ENCODE measurements around the gene DSC3.
"Not testable (repeated sequence)": the region's sequence is repeated elsewhere in the genome, so short reads cannot be mapped to it uniquely, and the experiment has no call there.

The DSC3 gene

DNA sequence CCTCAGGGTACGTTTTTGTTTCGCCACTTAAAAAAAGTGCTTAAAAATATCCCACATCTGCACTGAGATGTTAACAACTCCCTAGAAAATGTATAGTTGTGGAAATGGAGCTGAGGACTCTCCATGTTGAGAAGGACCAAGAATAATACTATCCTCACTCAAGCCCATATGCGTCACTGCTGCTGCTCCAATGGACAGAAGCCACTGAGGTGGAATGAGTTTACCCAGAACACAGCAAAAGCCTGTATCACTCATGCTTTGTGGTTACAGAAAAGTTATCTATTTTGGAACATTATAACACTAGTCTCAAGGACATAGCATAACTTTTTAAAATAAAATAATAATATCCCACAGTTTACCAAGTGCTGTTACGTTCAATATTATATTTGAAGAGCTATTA is 31.9 kb downstream of the DSC3 start:
- Mint-ChIP-seq H3K27me3 (no peaks in the 10 kb centered on the region), H3K36me3 (no peaks in the 10 kb centered on the region), H3K27ac (no peak overlapping the region), H3K9me3 (no peaks in the 10 kb centered on the region), H3K4me1 (no peaks in the 10 kb centered on the region), H3K4me3 (no peak overlapping the region)
- ATAC-seq, result no peak

GRCh38 chr18:30999887-31000628 is 42.5 kb downstream of the DSC3 start:
- Mint-ChIP-seq H3K4me3 (no peak overlapping the region), H3K9me3 (peaks cover 1% of the 10 kb centered on the region), H3K27ac (no peak overlapping the region), H3K36me3 (no peaks in the 10 kb centered on the region), H3K27me3 (no peaks in the 10 kb centered on the region), H3K4me1 (no peaks in the 10 kb centered on the region)
- no peak for ATAC-seq

- Mint-ChIP-seq H3K36me3 (no peaks in the 10 kb centered on the region), H3K4me1 (no peaks in the 10 kb centered on the region), H3K27me3 (no peaks in the 10 kb centered on the region), H3K27ac (no peak overlapping the region), H3K4me3 (no peak overlapping the region), H3K9me3 (peaks cover 3% of the 10 kb centered on the region)
- ATAC-seq, result no peak
Observed at GRCh38 chr18:30999186-30999585, 43.4 kb downstream of the DSC3 start.

- H3K4me1 Mint-ChIP-seq, result no peaks in the 10 kb centered on the region
- no peaks in the 10 kb centered on the region for H3K36me3 Mint-ChIP-seq
- peaks cover 3% of the 10 kb centered on the region for H3K9me3 Mint-ChIP-seq
- H3K27ac Mint-ChIP-seq, result no peak overlapping the region
- ATAC-seq, result no peak
- no peaks in the 10 kb centered on the region for H3K27me3 Mint-ChIP-seq
- no peak overlapping the region for H3K4me3 Mint-ChIP-seq
Observed at GRCh38 chr18:30997223-30997622, 45.3 kb downstream of the DSC3 start.

GRCh38 chr18:30992231-30992630 is 50.3 kb downstream of the DSC3 start:
- Mint-ChIP-seq H3K4me3 (no peak overlapping the region), H3K27me3 (no peaks in the 10 kb centered on the region), H3K9me3 (peaks cover 5% of the 10 kb centered on the region), H3K36me3 (no peaks in the 10 kb centered on the region), H3K4me1 (no peaks in the 10 kb centered on the region), H3K27ac (no peak overlapping the region)
- ATAC-seq, result no peak

GRCh38 chr18:30991397-30991796 is 51.1 kb downstream of the DSC3 start:
- H3K27ac Mint-ChIP-seq, result no peak overlapping the region
- no peaks in the 10 kb centered on the region for H3K4me1 Mint-ChIP-seq
- no peaks in the 10 kb centered on the region for H3K36me3 Mint-ChIP-seq
- H3K9me3 Mint-ChIP-seq, result peaks cover 5% of the 10 kb centered on the region
- no peak for ATAC-seq
- H3K4me3 Mint-ChIP-seq, result no peak overlapping the region
- H3K27me3 Mint-ChIP-seq, result no peaks in the 10 kb centered on the region

DNA sequence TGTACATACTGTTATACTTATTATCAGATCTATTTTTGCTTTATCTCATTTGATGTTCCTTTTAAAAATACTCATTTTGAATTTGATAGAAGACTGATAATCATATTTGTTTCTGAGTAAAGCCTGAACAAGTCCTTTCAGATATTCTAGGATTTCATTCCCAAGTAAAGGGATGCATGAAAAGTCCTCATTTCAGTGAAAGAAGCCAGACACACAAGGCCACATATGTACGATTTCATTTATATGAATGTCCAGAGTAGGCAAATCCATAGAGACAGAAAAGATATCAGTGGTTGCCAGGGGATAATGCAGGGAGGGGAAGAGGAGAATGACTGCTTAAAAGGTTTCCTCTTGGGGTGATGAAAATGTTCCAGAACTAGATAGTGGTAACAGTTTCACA is 53.4 kb downstream of the DSC3 start:
- ATAC-seq, result no peak
- no peak overlapping the region for H3K27ac Mint-ChIP-seq
- H3K4me1 Mint-ChIP-seq, result no peaks in the 10 kb centered on the region
- peaks cover 10% of the 10 kb centered on the region for H3K9me3 Mint-ChIP-seq
- H3K36me3 Mint-ChIP-seq, result no peaks in the 10 kb centered on the region
- no peak overlapping the region for H3K4me3 Mint-ChIP-seq
- H3K27me3 Mint-ChIP-seq, result no peaks in the 10 kb centered on the region

DNA sequence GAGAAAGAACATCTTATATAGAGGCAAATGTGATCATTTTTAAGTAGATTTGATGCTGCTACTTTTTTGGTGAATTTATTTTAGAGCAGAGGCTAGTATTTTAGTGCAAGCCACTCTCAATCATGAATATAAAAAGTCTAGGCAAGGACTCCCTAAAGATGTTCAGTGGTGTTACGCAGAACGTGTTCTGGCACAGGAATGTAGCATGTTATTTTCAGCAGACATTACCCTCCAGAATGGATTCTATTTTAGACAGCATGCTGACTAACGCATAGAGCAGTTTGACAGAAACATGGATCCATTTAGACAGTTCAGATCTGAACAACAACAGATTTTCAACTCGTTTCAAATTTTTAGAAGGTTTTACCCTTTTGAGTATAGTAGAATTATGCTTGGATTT is 54.1 kb downstream of the DSC3 start:
- Mint-ChIP-seq H3K27me3 (no peaks in the 10 kb centered on the region), H3K9me3 (peaks cover 10% of the 10 kb centered on the region), H3K4me1 (no peaks in the 10 kb centered on the region), H3K27ac (no peak overlapping the region), H3K4me3 (no peak overlapping the region), H3K36me3 (no peaks in the 10 kb centered on the region)
- no peak for ATAC-seq

GRCh38 chr18:30987467-30988241 is 54.9 kb downstream of the DSC3 start:
- Mint-ChIP-seq H3K36me3 (no peaks in the 10 kb centered on the region), H3K9me3 (peaks cover 10% of the 10 kb centered on the region), H3K27me3 (no peaks in the 10 kb centered on the region), H3K4me1 (no peaks in the 10 kb centered on the region), H3K4me3 (no peak overlapping the region), H3K27ac (no peak overlapping the region)
- no peak for ATAC-seq

GRCh38 chr18:30985753-30986152 is 56.8 kb downstream of the DSC3 start:
- no peak overlapping the region for H3K4me3 Mint-ChIP-seq
- ATAC-seq, result peak; percentile 34
- no peaks in the 10 kb centered on the region for H3K4me1 Mint-ChIP-seq
- H3K27ac Mint-ChIP-seq, result no peak overlapping the region
- no peaks in the 10 kb centered on the region for H3K27me3 Mint-ChIP-seq
- H3K36me3 Mint-ChIP-seq, result no peaks in the 10 kb centered on the region
- H3K9me3 Mint-ChIP-seq, result peaks cover 10% of the 10 kb centered on the region

- Mint-ChIP-seq H3K9me3 (peaks cover 8% of the 10 kb centered on the region), H3K27ac (no peak overlapping the region), H3K27me3 (no peaks in the 10 kb centered on the region), H3K4me3 (no peak overlapping the region), H3K36me3 (no peaks in the 10 kb centered on the region), H3K4me1 (no peaks in the 10 kb centered on the region)
- no peak for ATAC-seq
Observed at GRCh38 chr18:30982285-30982992, 60.1 kb downstream of the DSC3 start.

DNA sequence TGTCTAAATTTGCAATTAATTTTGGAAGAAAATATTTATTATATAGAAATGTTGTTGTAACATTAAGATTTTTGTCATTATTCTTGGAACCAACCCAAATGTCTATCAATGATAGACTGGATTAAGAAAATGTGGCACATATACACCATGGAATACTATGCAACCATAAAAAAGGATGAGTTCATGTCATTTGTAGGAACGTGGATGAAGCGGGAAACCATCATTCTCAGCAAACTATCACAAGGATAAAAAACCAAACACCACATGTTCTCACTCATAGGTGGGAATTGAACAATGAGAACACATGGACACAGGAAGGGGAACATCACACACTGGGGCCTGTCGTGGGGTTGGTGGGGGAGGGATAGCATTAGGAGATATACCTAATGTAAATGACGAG is 64.5 kb downstream of the DSC3 start:
- not testable (repeated sequence) for H3K36me3 Mint-ChIP-seq, H3K4me1 Mint-ChIP-seq, H3K27me3 Mint-ChIP-seq

DNA sequence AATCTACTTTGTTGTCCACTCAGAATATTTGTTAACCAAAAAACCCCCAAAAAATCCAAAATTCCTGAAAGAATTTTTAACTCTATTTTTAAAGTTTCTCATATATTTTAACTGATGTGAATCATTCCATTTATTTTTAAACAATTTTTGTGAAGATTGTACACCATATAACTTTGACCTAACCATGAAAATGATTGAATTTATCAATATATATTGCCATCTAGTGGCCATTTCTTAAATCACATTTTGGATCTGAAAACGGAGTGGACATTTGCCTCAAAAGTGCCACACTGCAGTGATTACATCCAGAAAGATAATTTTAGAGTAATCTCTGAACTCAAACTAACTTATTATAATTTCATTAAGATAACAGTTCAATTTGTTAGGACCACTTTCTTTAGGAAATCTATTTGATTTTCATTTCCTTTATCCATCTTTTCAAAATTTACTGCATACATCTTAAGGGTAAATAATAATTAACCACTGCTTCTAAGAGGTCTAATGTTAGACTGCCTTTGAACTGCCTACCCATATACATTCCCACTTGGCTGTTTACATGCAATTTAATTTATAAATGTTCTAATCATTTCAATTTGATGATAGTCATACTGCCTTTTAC is 71.1 kb downstream of the DSC3 start:
- no peaks in the 10 kb centered on the region for H3K36me3 Mint-ChIP-seq
- H3K9me3 Mint-ChIP-seq, result no peaks in the 10 kb centered on the region
- no peaks in the 10 kb centered on the region for H3K4me1 Mint-ChIP-seq
- H3K4me3 Mint-ChIP-seq, result no peak overlapping the region
- no peak for ATAC-seq
- H3K27ac Mint-ChIP-seq, result no peak overlapping the region
- no peaks in the 10 kb centered on the region for H3K27me3 Mint-ChIP-seq

More for the DNA sequence above, 64.5 kb downstream of the DSC3 start:
- H3K27ac Mint-ChIP-seq, H3K4me3 Mint-ChIP-seq, H3K9me3 Mint-ChIP-seq, ATAC-seq: not testable (repeated sequence)

GRCh38 chr18:30970196-30970816 is 72.2 kb downstream of the DSC3 start:
- no peak overlapping the region for H3K4me3 Mint-ChIP-seq
- H3K36me3 Mint-ChIP-seq, result no peaks in the 10 kb centered on the region
- H3K27me3 Mint-ChIP-seq, result no peaks in the 10 kb centered on the region
- ATAC-seq, result no peak
- H3K9me3 Mint-ChIP-seq, result no peaks in the 10 kb centered on the region
- H3K4me1 Mint-ChIP-seq, result no peaks in the 10 kb centered on the region
- no peak overlapping the region for H3K27ac Mint-ChIP-seq

- H3K4me1 Mint-ChIP-seq, result no peaks in the 10 kb centered on the region
- no peaks in the 10 kb centered on the region for H3K36me3 Mint-ChIP-seq
- H3K4me3 Mint-ChIP-seq, result no peak overlapping the region
- H3K27ac Mint-ChIP-seq, result no peak overlapping the region
- no peaks in the 10 kb centered on the region for H3K27me3 Mint-ChIP-seq
- ATAC-seq, result no peak
- H3K9me3 Mint-ChIP-seq, result no peaks in the 10 kb centered on the region
Observed at GRCh38 chr18:30969670-30970170, 72.8 kb downstream of the DSC3 start.
